Esophagus mucosa (tissue), 1 donor: Measurements from ENCODE around the gene RBMX. TPM values are rescaled to one million over a fixed set of nuclear protein-coding genes. Genes with fewer than 3 reads are reported as not detected.
"Not testable (repeated sequence)": the region's sequence is repeated elsewhere in the genome, so short reads cannot be mapped to it uniquely, and the experiment has no call there.

Source experiments
- ATAC-seq: fragments of 200-7000 bp; cut with Tn5 transposase; one replicate; pipeline ENCODE4 v1.9.1; 2020
- total RNA-seq: library from RNA; stranded (reverse); gene quantifications from one replicate; pipeline ENCODE4 v1.2.4, GENCODE V29; 2023
- donor health status: DM: yes; HTN: yes; CAD: no.

RBMX gene
- total RNA-seq, 1 donor from 2014 or later: 103 TPM

- not testable (repeated sequence) for ATAC-seq
Observed at GRCh38 chrX:136874114-136874513, 6.4 kb downstream of the RBMX start.

- not testable (repeated sequence) for ATAC-seq
Observed at GRCh38 chrX:136873210-136873609, 7.3 kb downstream of the RBMX start.

- no peak for ATAC-seq
Observed at GRCh38 chrX:136872091-136872700, 8.3 kb downstream of the RBMX start.

- no peak for ATAC-seq
Observed at GRCh38 chrX:136870064-136870463, 10.5 kb downstream of the RBMX start.

GRCh38 chrX:136868283-136869055 lies 12.1 kb downstream of the RBMX start:
- no peak for ATAC-seq

GRCh38 chrX:136867518-136867917 lies 13.0 kb downstream of the RBMX start:
- ATAC-seq: no peak

- no peak for ATAC-seq
Observed at GRCh38 chrX:136867096-136867491, 13.4 kb downstream of the RBMX start.

GRCh38 chrX:136866337-136867095 lies 14.0 kb downstream of the RBMX start:
- no peak for ATAC-seq

- no peak for ATAC-seq
Observed at GRCh38 chrX:136865270-136866158, 15.0 kb downstream of the RBMX start.

GRCh38 chrX:136863826-136864225 lies 16.7 kb downstream of the RBMX start:
- no peak for ATAC-seq

- no peak for ATAC-seq
Observed at GRCh38 chrX:136862546-136862945, 18.0 kb downstream of the RBMX start.

GRCh38 chrX:136861877-136862276 lies 18.6 kb downstream of the RBMX start:
- no peak for ATAC-seq

- no peak for ATAC-seq
Observed at GRCh38 chrX:136858007-136858756, 22.3 kb downstream of the RBMX start.

- ATAC-seq: no peak
Observed at GRCh38 chrX:136856551-136856950, 24.0 kb downstream of the RBMX start.

GRCh38 chrX:136856050-136856449 lies 24.5 kb downstream of the RBMX start:
- ATAC-seq: no peak

- ATAC-seq: no peak
Observed at GRCh38 chrX:136851526-136851925, 29.0 kb downstream of the RBMX start.

- no peak for ATAC-seq
Observed at GRCh38 chrX:136850441-136851175, 29.9 kb downstream of the RBMX start.

GRCh38 chrX:136849395-136849794 lies 31.1 kb downstream of the RBMX start:
- no peak for ATAC-seq

GRCh38 chrX:136847874-136848273 lies 32.7 kb downstream of the RBMX start:
- ATAC-seq: no peak

GRCh38 chrX:136839196-136839595 lies 41.3 kb downstream of the RBMX start:
- no peak for ATAC-seq

GRCh38 chrX:136835761-136836160 lies 44.8 kb downstream of the RBMX start:
- ATAC-seq: no peak
